Measurements from ENCODE around the gene ARID1A. TPM values are rescaled to one million over a fixed set of nuclear protein-coding genes. Genes with fewer than 3 reads are reported as not detected.

ARID1A gene
- total RNA-seq, 4 donors from 2014 or later, result 16.7 to 119 (median 41.2) TPM

- Histone ChIP-seq H3K27ac (no peak overlapping the region), H3K27me3 (no peaks in the 10 kb centered on the region), H3K36me3 (no peaks in the 10 kb centered on the region), H3K9me3 (no peaks in the 10 kb centered on the region), H3K4me1 (peaks cover 0 to 2% of the 10 kb centered on the region in 2 donors), H3K4me3 (no peak overlapping the region)
- intact Hi-C loops (cut with DNase I; ENCODE audit: low total_unique reads), result no loop called here
- DNase-seq, result no peak
- no peak for TF ChIP-seq CTCF (IDR thresholded peaks at IDR 0.05)
- no peak for TF ChIP-seq POLR2A (IDR thresholded peaks at IDR 0.05)
Measured at GRCh38 chr1:26729633-26730032, 33.8 kb downstream of the ARID1A start.

- Histone ChIP-seq H3K4me1 (no peaks in the 10 kb centered on the region), H3K27ac (no peak overlapping the region), H3K27me3 (no peaks in the 10 kb centered on the region), H3K4me3 (no peak overlapping the region), H3K9me3 (no peaks in the 10 kb centered on the region), H3K36me3 (no peaks in the 10 kb centered on the region)
- TF ChIP-seq POLR2A (IDR thresholded peaks at IDR 0.05) (no peak), CTCF (IDR thresholded peaks at IDR 0.05) (no peak)
- DNase-seq, result no peak
- intact Hi-C loops (cut with DNase I; ENCODE audit: low total_unique reads), result no loop called here
Measured at GRCh38 chr1:26730695-26731094, 34.9 kb downstream of the ARID1A start.

GRCh38 chr1:26731233-26731902, 35.6 kb downstream of the ARID1A start:
- no peaks in the 10 kb centered on the region for H3K4me1 ChIP-seq
- H3K36me3 ChIP-seq, result no peaks in the 10 kb centered on the region
- no peaks in the 10 kb centered on the region for H3K27me3 ChIP-seq
- no peak overlapping the region for H3K27ac ChIP-seq
- DNase-seq, result no peak
- H3K4me3 ChIP-seq, result no peak overlapping the region
- intact Hi-C loops (cut with DNase I; ENCODE audit: low total_unique reads), result no loop called here
- H3K9me3 ChIP-seq, result no peaks in the 10 kb centered on the region
- TF ChIP-seq POLR2A (IDR thresholded peaks at IDR 0.05), result no peak
- TF ChIP-seq CTCF (IDR thresholded peaks at IDR 0.05), result no peak

GRCh38 chr1:26733392-26733791, 37.6 kb downstream of the ARID1A start:
- TF ChIP-seq CTCF (IDR thresholded peaks at IDR 0.05) (no peak), POLR2A (IDR thresholded peaks at IDR 0.05) (no peak)
- no peaks in the 10 kb centered on the region for H3K9me3 ChIP-seq
- H3K4me3 ChIP-seq, result no peak overlapping the region
- no peaks in the 10 kb centered on the region for H3K36me3 ChIP-seq
- no peak overlapping the region for H3K27ac ChIP-seq
- no peaks in the 10 kb centered on the region for H3K27me3 ChIP-seq
- no peaks in the 10 kb centered on the region for H3K4me1 ChIP-seq
- no peak for DNase-seq
- intact Hi-C loops (cut with DNase I; ENCODE audit: low total_unique reads), result no loop called here

- no peaks in the 10 kb centered on the region for H3K36me3 ChIP-seq
- DNase-seq, result no peak
- TF ChIP-seq POLR2A (IDR thresholded peaks at IDR 0.05), result no peak
- TF ChIP-seq CTCF (IDR thresholded peaks at IDR 0.05), result no peak
- H3K4me3 ChIP-seq, result no peak overlapping the region
- intact Hi-C loops (cut with DNase I; ENCODE audit: low total_unique reads), result no loop called here
- no peak overlapping the region for H3K27ac ChIP-seq
- H3K27me3 ChIP-seq, result no peaks in the 10 kb centered on the region
- no peaks in the 10 kb centered on the region for H3K4me1 ChIP-seq
- H3K9me3 ChIP-seq, result no peaks in the 10 kb centered on the region
Measured at GRCh38 chr1:26733982-26734381, 38.2 kb downstream of the ARID1A start.

All from uterus (tissue), 4 donors.